Eye (tissue), 1 donor: Measurements from ENCODE around the gene TGM1.
A peak's percentile ranks its signal among the peaks of the same experiment; 100 is the strongest.

ENCODE experiments used
- DNase-seq: peaks from one replicate; pipeline ENCODE4 v3.0.0-alpha.2; 2015

The TGM1 gene

DNA sequence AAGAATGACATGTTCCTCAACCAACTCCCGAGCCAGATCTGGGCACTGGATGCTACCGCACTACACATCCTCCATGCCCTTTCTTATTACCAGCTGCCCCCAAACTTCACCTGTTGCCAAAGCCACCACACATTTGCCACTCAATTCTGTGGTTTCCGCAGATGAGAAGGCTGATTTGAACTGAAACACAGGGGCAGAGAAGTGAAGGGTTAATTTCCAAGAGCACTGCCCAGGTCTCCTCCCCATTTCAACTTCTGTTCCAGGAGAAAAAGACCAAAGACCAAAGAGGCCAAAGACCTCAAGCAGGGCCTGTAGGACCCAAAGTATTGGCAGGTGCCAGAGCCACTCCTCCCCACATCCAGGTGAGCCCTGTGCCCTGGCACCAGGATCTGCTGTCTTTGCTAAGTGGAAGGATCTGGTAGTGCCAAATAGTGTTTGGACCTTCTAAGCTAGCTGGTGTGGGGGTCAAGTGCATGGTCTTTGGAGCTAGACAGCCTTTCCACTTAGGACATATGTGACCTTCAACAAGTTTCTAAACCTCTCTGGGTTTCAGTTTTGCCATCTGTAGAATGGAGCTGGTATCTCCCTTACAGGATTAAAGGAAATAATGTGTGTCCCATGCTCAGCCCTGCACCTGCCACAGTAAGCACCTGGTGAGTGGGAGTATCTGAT is 28.6 kb upstream of the TGM1 start:
- no peak for DNase-seq

DNA sequence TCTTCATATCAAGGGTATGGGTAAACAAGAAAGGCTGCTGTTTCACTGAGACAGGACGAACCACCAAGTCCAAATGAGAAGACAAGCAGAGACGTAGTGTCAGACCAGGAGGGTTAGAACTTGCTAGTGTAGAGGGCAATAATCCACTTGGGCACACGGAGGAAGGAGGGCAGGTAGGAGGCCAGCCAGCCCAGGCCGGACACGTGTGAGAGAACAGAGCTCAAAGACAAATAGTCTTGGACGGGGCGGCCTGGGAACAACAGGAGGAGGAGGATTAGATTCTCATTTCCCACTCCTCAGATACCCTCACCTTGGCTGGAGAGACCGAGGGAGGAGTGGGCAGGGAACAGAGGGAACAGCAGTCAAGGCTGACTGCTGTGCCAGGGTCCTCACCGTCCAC is 27.8 kb upstream of the TGM1 start:
- DNase-seq: no peak

DNA sequence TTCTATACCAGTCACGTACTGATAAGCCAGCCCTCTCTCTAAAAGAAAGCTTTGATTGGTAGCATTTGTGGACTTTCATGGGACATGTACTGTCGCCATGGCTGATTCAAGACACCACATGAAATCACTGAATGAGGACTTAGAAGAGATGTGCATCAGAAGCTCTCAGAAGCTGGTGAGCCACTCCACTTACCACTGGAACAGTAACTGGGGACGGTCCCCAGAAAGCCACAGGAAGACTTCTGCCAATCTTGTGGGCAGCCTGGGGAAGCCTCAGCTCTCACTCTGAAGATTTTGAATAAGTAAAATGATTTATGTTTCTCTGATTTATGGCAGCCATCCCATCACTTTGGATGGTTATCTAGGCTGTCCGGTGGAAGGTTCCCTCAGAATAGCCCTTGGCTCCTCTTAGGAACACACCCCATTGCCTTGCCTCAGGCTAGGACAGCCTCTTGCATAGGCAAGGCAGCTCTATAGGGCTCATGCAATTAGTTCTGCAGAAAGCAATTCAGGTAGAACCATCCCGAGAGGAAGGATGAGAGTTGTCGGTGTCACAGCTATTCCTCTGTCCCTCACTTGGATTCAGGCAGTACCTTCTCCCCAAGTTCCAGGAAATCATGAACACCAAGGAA is 26.8 kb upstream of the TGM1 start:
- DNase-seq: no peak

DNA sequence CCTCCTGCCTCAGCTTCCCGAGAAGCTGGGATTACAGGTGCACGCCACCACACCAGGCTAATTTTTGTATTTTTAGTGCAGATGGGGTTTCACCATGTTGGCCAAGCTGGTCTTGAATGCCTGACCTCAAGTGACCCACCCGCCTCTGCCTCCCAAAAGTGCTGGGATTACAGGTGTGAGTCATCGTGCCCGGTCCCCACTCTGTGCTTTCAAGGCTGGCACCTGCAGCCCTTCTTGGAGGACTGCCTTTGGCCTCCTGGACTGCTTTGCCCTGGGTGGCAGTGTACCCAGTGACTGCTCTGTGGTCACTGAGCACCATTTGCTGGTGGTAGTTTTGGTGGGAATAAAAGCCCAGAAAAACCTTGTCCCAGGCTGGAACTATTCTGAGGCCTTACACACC is 24.0 kb upstream of the TGM1 start:
- DNase-seq: no peak

DNA sequence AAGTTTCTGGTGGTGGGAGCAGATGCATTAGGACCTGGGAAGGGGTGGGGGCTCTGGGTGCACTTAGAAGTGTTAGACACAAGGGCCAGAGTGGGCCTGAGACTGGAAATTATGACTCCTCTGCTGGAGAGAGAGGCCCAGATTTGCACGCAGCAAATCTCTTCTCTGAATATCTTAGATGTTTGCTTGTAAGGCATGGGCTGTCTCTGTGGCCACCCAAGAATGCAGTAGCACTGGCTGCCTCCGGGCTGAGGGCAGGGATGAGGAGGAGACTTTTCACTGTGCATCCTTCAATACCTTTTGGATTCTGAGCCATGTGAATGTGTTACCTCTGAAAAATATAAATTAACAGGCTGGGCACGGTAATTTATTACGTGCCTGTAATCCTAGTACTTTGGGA is 22.4 kb upstream of the TGM1 start:
- DNase-seq: no peak

DNA sequence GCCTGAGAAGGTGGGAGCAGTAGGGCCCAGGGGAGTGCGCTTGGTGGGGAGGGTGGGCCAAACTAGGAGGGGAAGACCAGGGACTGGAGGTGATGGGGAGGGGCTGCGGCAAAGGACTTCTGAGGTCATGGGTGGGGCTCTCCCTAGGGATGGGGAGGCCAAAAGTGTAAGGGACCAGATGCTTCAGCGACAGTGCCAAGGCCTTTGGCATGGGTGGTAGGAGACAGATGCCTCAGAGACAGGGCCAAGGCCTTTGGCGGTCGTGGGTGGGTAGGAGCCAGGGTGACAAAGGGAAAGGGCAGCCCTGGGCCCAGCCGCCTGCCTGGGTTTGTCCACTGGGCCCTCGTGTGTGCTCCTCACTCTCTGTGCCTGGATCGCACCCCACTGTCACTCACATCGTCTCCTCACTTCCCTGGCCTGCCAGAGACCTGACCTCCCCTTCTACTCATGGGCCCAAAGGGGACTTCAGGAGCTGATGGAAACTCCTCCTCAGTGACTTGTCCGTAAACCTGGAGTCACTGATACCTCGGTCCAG is 21.6 kb upstream of the TGM1 start:
- no peak for DNase-seq

DNA sequence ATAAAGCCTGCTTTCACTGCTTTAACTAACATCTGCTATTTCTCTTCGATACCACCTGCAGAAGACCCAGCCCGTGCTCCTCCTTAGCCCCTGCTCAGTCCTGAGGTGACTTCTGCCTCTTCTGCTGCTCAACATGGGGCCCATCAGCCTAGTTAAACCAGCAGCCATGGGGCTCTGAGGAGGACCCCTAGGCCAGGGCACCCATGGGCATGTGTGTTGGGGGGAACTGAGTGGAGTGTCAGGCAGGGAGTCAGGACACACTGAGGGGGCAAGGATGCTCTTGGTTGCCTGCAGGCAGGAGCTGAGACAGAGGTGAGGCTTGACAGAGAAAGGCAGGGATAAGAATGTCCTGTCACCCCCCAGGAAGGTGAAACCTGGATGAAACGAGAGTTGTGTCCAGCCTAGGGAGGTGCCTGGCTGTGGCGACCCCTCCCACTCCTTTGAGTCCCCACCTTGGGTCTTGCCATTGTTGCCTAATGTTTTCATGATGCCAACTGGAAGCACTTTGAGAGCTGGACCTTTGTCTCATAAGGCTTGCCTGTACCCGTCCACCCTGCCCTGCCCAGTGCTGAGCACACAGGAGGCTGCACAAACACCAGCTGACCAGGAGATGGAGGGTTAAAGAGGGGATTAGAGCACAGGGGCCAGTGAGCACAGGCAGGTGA is 21.0 kb upstream of the TGM1 start:
- DNase-seq: no peak

DNA sequence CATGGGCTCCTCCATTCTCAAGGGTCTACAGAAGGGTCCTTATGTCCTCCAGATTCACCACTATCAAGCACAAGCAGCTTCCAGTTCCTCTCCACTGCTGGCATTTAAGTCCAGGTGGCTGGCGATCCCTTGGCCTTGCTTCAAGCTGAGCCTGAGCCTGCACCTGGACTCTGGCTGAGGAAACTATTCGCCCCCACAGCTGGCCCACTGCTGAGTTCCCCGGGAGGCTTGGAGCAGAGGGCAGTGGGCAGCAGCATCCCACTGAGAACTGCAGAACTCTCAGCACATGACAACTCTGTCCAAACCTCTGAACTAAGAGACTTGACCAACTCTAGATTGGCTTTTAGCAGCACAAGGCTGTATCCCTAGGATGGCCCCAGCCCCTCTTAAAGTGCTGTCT is 19.8 kb upstream of the TGM1 start:
- DNase-seq: no peak

DNA sequence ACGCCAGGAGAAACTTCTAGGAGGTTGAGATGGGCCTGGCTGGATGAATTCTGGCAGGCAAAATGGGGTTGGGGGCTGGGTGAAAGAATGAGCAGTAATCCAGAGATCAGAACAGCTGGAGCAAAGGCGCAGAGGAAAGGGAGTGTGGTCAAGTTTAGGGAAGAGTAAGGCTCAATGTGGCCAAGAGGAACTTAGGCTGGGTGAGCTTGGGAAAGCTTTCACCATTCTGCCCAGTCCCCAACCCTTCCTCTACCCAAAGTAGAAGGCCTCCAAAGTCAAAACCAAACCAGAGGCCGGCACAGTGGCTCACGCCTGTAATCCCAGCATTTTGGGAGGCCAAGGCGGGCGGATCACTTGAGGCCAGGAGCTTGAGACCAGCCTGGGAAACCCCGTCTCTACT is 18.7 kb upstream of the TGM1 start:
- DNase-seq: no peak

DNA sequence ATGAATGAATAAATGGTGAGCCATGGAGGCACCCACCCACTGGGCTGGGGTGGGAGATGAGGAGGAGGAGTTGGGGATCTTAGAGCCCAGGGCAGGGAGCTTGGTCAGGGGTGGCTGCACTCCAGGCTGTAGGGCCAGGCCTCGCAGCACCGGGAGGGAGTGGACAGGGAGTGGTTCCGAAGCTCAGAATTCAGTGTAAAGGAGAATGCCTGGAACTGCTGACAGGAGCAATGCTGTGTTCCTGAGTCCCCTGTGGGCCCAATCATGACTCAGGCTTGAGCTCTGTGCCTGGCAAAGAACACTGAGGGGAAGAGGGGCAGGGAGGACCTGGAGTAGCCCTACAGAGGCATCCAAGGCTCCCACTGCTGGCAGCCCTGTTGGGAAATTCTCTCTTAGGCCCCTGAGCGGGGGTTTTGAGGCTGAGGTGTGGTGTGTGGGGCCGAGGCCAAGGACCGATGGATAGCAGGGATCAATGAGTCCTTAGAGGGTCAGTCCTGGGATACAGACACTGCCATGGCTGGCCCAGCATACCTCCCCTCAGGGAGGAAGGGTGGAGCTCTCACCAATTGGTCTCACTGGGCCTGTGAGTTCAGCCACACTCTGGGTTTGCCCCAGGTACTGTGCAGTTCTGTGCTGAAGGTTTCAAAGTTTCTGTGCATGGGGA is 18.0 kb upstream of the TGM1 start:
- DNase-seq: no peak

DNA sequence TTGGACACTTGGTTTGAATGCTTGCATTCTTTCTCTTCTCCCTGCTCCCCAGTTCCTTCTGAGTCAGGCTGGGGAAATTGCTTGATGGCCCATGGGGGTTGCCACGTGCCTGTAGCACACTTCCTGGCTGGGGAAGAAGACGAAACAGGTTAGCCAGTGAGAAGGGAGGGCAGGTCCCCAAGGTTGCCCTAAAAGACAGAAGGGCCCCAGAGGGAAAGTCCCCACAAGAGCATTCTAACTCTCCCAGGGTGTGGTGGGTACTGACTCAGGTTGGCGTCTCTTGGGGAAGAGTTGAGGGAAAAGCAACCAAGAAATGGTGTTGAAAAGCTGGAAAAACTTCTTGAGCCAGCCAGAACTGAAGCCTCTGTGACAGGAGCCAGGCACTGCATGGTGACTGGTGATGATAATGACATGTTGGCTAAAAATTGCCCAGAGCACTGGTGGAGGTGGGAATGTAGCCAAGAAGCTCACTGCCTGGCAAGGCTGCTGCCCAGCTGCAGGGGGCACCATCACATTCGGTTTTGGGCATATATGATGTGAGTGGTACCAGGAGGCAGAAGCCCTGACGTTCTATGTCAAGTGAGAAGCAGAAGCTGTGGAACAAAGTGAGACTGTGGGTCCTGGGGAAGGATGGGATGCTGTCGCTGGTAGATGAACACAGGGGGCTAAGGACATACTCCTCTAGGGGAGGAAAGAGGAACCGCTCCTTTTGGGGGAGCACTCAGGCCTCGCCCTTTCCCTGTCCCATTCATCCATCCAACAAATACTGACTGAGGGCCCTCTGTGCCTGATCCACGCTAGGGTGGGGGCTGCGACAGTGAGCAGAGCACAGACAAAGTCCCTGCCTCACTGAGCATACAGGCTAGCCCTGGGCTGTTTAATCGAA is 16.6 kb upstream of the TGM1 start:
- DNase-seq: no peak

DNA sequence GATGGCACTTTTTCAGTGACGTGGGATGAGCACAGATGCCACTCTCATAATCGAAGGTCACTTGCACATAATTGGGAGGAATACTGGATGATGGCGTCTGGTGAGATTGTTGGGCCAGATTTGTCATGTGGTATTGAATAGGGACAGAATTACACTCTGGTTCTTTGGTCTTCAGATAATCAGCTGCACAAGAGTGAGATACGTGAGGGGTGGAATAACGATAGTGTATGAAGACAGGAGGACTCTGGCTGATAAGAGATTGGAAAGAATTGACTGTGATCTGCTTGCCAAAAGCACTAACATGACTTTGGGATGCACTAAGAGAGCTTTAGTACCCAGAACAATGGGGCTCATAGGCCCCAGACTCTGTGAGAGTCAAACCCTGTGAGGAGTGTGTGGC is 15.4 kb upstream of the TGM1 start:
- DNase-seq: no peak

DNA sequence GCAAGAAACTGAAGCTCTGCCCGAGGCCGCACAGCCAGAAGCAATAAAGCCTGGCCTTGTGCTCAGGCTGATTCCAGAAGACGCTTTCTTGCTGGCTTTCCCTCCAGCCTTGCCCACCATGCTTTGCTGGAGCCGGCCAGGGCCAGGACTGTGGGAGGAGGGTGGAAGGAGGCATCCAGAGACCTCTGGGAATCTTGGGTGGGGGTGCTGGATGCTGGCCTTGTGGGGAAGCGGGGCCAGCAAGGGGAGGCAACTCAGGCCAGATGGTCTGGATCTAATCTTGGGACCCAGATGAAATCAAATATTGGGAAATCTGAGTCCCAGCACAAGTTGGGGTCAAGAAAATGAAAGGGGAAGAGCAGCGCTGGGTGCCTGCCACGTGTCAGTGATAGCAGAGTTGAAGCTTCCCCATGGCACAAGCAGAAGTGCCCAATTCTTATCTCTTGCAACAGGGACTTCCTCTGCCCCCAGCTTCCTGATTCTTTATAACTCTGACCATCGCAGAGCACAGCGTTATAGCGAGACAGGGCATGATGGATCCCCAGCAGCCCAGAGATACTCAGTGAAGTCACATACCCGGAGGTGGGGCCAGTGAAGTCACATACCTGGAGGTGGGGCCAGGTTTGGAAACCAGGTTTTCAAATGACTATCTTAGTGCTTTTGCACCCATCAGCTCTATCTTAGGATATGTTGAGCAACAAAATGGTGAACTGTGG is 14.8 kb upstream of the TGM1 start:
- DNase-seq: no peak

DNA sequence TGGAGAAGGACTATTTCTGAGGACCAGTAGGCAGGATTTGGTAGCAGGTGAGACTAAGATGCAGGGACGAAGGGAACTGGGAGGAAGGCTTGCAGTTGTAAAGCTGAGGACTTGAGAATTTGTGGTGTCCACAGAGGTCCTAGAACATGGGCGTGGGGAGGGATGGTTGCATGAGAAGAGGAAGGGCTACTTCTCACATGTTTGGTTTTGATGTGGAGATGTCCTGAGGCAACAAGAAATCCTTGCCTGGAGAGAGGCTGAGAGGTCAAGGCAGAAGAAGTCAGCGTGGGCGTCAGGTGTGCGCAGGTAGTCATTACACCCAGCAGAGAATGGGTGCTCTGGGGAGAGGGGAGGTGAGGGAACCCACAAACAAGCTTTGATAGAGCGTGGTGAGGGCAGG is 14.1 kb upstream of the TGM1 start:
- DNase-seq: no peak

DNA sequence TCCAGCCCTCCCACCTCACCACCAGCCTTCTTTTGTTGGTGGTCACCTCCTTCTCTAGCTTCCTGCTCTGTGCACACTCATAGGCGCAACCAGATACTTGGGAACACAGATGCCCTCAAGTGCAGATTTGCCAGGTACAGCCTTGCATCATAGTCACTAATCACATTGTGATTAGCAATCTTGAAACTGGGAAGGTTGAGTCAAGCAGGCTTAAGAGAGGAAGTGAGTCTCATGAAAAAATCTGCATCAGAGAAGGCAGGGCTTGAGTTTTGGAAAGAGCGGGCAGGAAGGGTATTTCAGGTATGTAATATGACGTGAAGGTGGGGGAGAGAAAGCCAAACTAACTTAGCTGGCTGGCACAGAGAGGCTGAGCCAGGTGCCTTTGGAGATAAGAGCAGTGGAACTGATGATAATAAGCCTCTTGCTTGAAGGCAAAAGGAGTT is 11.1 kb upstream of the TGM1 start:
- no peak for DNase-seq

DNA sequence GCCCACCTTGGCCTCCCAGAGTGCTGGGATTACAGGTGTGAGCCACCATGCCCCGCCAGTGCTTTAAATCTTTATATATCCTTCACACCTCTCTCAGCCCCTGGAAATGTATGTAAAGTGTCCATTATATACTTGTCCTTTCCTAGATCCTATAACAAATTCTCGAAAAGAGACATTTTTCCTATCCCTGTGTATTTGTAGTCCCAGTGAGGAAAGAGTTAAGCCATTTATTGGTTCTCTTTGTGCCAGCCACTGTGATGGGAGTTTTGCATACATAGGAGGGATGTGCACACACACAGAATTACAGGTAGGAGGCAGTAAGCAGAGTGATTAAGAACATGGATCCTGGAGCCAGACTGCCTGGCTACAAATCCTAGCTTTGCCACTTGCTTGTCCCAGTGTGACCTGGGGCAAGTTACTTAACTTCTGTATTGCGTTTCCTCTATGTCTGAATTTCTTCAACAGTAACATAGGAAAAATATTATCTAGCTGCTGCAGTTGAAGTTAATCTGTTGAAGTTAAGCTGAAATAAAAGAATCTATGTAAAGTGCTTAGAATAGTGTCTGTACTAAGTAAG is 10.5 kb upstream of the TGM1 start:
- no peak for DNase-seq

DNA sequence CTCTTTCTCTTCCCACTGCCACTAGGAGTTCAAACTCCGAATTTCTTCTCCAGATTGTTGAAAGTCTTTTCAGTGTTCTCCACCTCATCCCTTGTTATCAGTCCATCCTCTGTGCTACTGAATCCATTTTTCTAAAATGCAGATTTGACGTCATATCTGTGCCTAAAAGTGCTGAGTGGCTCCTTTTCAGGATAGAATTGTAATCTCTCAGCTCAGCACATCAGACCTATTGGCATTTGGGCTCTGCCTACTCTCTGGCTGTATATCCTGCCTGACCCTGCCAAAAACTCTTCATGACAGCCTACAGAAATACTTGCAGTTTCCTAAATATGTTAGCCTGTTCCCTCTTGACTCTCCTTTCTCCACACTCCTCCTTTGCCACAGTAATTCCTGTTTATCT is 9.5 kb upstream of the TGM1 start:
- no peak for DNase-seq

DNA sequence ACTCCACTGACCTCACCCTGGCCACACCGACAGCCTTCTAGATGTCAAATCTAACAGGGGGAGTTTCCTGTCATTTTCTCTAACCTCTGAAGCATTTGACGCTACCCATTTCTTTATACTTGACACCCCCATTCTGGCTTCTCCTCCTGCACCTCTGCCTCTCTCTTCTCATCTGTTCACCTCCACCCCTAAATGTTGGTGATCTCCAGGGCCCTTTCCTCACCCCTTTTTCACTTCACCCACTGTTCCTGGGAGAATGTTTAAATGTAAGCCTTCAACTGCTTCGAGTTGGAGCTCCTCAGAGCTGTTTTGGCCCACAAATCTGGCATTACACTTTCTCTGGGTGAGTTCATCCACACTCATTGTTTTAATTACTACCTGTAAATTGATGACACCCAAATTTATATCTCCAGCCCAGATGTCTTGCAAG is 8.9 kb upstream of the TGM1 start:
- DNase-seq: no peak

DNA sequence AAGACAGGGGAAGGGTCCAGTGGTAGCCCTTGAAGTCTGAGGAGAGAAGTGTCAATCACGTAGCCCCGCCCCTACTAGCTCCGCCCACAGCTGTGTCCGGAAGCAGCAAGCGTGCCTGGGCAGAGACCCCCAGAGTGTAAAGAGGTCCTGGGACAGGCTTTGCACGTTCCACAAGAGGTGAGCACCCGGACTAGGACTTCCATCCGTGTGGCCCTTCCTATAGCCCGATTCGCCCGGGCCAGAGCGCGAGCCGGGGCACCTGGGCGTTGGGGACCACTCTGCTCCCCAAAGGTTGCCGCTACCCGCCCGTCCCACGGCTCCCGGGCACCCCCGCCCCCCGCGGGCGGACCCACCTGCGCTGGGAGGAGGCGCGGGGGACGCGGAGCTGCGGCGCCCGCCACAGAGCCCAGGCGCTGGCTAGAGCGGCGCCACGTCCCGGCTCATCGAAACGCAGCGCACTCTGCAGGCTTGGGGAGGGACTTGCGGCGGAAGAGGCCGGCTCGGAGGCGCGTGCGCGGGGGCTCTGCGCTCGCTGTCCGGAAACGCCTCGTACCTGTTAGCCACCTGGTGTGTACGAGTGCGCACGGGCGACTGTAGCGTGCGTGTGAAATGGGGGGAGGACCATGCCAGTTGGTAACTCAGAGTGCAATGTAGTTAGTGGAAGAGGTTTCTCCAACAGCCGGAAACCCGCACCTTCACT is 8.3 kb upstream of the TGM1 start, which contains the start of gene RABGGTA:
TSS of gene RABGGTA (minus strand) at position 464 of the 700 bp plus-strand sequence. CDS start 482 bp downstream, outside the sequence.
- DNase-seq: peak; percentile 95

DNA sequence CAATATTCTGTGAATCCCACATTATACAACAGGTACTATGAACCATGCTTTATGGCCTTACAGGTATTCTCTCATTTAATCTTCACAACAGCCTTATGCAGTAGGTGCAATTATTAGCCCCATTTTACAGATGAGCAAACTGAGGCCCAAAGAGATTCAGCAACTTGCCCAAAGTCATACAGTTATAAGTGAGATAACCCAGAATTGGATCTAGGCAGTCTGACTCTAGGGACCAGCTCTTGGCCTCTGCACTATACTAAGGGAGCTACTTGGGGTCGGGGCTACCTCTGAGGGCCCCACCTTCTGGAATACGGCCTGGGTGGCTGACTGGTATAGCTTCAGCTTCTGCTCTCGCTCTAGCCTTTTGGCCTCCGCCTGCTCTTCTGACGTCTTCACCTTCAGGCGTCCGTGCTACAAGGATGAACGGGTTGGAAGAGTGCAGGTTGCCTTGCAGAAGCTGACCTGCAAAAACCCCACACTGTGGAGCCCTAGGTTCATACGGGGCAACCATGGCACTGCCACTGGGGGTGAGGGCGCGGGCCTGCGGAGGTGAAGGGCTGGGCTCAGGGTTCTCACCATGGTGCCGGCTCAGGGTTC is 7.7 kb upstream of the TGM1 start:
- no peak for DNase-seq
